Keratinocyte (primary cell): ENCODE results near the gene SIDT2. TPM values are rescaled to one million over a fixed set of nuclear protein-coding genes. Genes with fewer than 3 reads are reported as not detected.

ENCODE experiments used
- DNase-seq: peaks from one replicate; pipeline ENCODE4 v3.0.0-alpha.2; 2011; ENCODE audit warnings: low read depth, missing footprints, low spot score
- FAIRE-seq: peaks from 2 replicates; lab custom pipeline; 2011; peaks lifted over from hg19 to GRCh38; lab: Jason Lieb, UNC
- H2AFZ ChIP-seq: 2 replicates; pipeline ENCODE4 v1.6.0; 2012; ENCODE audit warnings: low read length, control low read depth, inconsistent platforms; ENCODE audit not compliant: control insufficient read depth
- H3K27ac ChIP-seq: 2 replicates; pipeline ENCODE4 v1.5.1; 2011; ENCODE audit warnings: low read length; ENCODE audit not compliant: control insufficient read depth, insufficient read depth
- H3K27me3 ChIP-seq: 3 replicates; pipeline ENCODE4 v1.6.0; 2011; ENCODE audit warnings: low read length; ENCODE audit not compliant: control insufficient read depth, insufficient read depth; ENCODE audit errors: extremely low read depth
- H3K36me3 ChIP-seq, 2 experiments: 2 replicates in 1 of 2; 3 replicates in 1 of 2; pipeline ENCODE4 v1.5.1; 2011; ENCODE audit warnings: low read length in 2 of 2, mild to moderate bottlenecking in 1 of 2; ENCODE audit not compliant: control insufficient read depth in 2 of 2, insufficient read depth in 2 of 2; ENCODE audit errors: extremely low read depth in 1 of 2
- H3K4me1 ChIP-seq: 3 replicates; pipeline ENCODE4 v1.5.1; 2011; ENCODE audit warnings: low read length; ENCODE audit not compliant: control insufficient read depth, insufficient read depth; ENCODE audit errors: extremely low read depth
- H3K4me2 ChIP-seq: 3 replicates; pipeline ENCODE4 v1.6.0; 2011; ENCODE audit warnings: low read depth, low read length; ENCODE audit not compliant: control insufficient read depth, insufficient read depth; ENCODE audit errors: extremely low read depth
- H3K4me3 ChIP-seq, 3 experiments: fragments of 200-600 bp in 1 of 3; sonication (generic) in 1 of 3; 2 replicates in 2 of 3; 3 replicates in 1 of 3; pipeline ENCODE4 v1.5.1; 2011 to 2016; ENCODE audit warnings: low read length in 3 of 3, mild to moderate bottlenecking in 3 of 3, control low read depth in 2 of 3, inconsistent platforms in 1 of 3, low read depth in 1 of 3, mixed read lengths in 1 of 3, mixed run types in 1 of 3, moderate library complexity in 1 of 3; ENCODE audit not compliant: control insufficient read depth in 2 of 3, insufficient read depth in 2 of 3; ENCODE audit errors: extremely low read depth in 1 of 3
- H3K79me2 ChIP-seq: 2 replicates; pipeline ENCODE4 v1.6.0; 2012; ENCODE audit warnings: low read length; ENCODE audit not compliant: control insufficient read depth, insufficient read depth
- H3K9ac ChIP-seq: 3 replicates; pipeline ENCODE4 v1.6.0; 2011; ENCODE audit warnings: low read length; ENCODE audit not compliant: control insufficient read depth, insufficient read depth; ENCODE audit errors: extremely low read depth
- H3K9me1 ChIP-seq: 3 replicates; pipeline ENCODE4 v1.6.0; 2011; ENCODE audit warnings: low read length; ENCODE audit not compliant: control insufficient read depth, insufficient read depth; ENCODE audit errors: extremely low read depth
- H3K9me3 ChIP-seq: 2 replicates; pipeline ENCODE4 v1.5.1; 2012; ENCODE audit warnings: low read depth, low read length; ENCODE audit not compliant: control insufficient read depth
- H4K20me1 ChIP-seq: 3 replicates; pipeline ENCODE4 v1.6.0; 2011; ENCODE audit warnings: low read length; ENCODE audit not compliant: control insufficient read depth, insufficient read depth; ENCODE audit errors: extremely low read depth
- CTCF ChIP-seq, 3 experiments: IDR thresholded peaks in 1 of 3; conservative IDR thresholded peaks in 1 of 3; optimal IDR thresholded peaks in 1 of 3; 2 replicates in 2 of 3; 3 replicates in 1 of 3; pipeline versions ENCODE3 to v1.5.1; 2011; ENCODE audit warnings: low read length in 3 of 3, mild to moderate bottlenecking in 3 of 3, moderate library complexity in 2 of 3, control low read depth in 1 of 3, inconsistent platforms in 1 of 3; ENCODE audit not compliant: insufficient read depth in 2 of 3; ENCODE audit errors: extremely low read depth in 1 of 3
- EZH2 ChIP-seq: IDR thresholded peaks from one replicate; pipeline ENCODE4 v1.6.1; 2012; ENCODE audit warnings: inconsistent platforms, mild to moderate bottlenecking, low read length, moderate library complexity
- dilution Hi-C: fragments of 300-500 bp; cut with MboI; formaldehyde crosslinking; loops from one replicate; pipeline ENCODE4 v1.7.0; 2020; ENCODE audit warnings: low sequenced_read_pairs; ENCODE audit not compliant: extremely low pct_ligation_motif_present
- polyA plus RNA-seq, 5 experiments: library from polyadenylated mRNA; depleted of rRNA in 3 of 5; stranded (reverse) in 3 of 5; stranded (forward) in 1 of 5; unstranded in 1 of 5; fragments of >200 nt; gene quantifications; 1 replicate in 1 of 5; 2 replicates in 3 of 5; 3 replicates in 1 of 5; pipeline versions ENCODE4 v1.2.1 to v1.2.3, GENCODE V29; 2011 to 2012; ENCODE audit warnings: missing spikeins in 2 of 5, low read depth in 1 of 5, low replicate concordance in 1 of 5

Gene SIDT2
- polyA plus RNA-seq, 1 donor (not counting 4 experiments of a cell fraction or from before 2014, with no cell fraction given): 9.8 TPM

- Histone ChIP-seq H3K9ac (no peak overlapping the region), H3K9me3 (no peaks in the 10 kb centered on the region), H3K4me2 (no peak overlapping the region), H3K36me3 (peaks cover 6 to 34% of the 10 kb centered on the region in 2 experiments), H3K79me2 (no peaks in the 10 kb centered on the region), H3K4me1 (peaks cover 7% of the 10 kb centered on the region), H3K9me1 (no peaks in the 10 kb centered on the region), H3K27me3 (no peaks in the 10 kb centered on the region), H4K20me1 (no peaks in the 10 kb centered on the region), H2AFZ (no peak overlapping the region), H3K4me3 (no peak overlapping the region), H3K27ac (no peak overlapping the region)
- no peak for TF ChIP-seq CTCF (optimal IDR thresholded peaks at IDR 0.05 in 1 of 3, IDR thresholded peaks at IDR 0.05 in 1 of 3, conservative IDR thresholded peaks at IDR 0.05 in 1 of 3; ENCODE audit: extremely low read depth in 1 of 3, insufficient read depth in 2 of 3, low read length in 3 of 3)
- no peak for TF ChIP-seq EZH2
- no peak for DNase-seq
- no peak for FAIRE-seq
- dilution Hi-C loops: no loop called here
These were observed 13.3 kb downstream of the SIDT2 start for GRCh38 chr11:117191680-117192400.

GRCh38 chr11:117192401-117192875, 13.9 kb downstream of the SIDT2 start:
- dilution Hi-C loops: no loop called here
- Histone ChIP-seq H3K27me3 (no peaks in the 10 kb centered on the region), H3K4me1 (peaks cover 7% of the 10 kb centered on the region), H3K27ac (no peak overlapping the region), H3K79me2 (no peaks in the 10 kb centered on the region), H3K9me1 (no peaks in the 10 kb centered on the region), H3K9me3 (no peaks in the 10 kb centered on the region), H2AFZ (no peak overlapping the region), H3K4me3 (no peak overlapping the region), H3K4me2 (no peak overlapping the region), H4K20me1 (no peaks in the 10 kb centered on the region), H3K36me3 (peaks cover 6 to 32% of the 10 kb centered on the region in 2 experiments), H3K9ac (no peak overlapping the region)
- DNase-seq (no peak), FAIRE-seq (no peak)
- TF ChIP-seq CTCF (optimal IDR thresholded peaks at IDR 0.05 in 1 of 3, IDR thresholded peaks at IDR 0.05 in 1 of 3, conservative IDR thresholded peaks at IDR 0.05 in 1 of 3; ENCODE audit: extremely low read depth in 1 of 3, insufficient read depth in 2 of 3, low read length in 3 of 3) (no peak), EZH2 (no peak)
